NT2/D1 (cell line): ENCODE results near the gene NTM.

ENCODE experiments used
- DNase-seq: peaks from one replicate; pipeline ENCODE4 v3.0.0-alpha.2; 2011; ENCODE audit warnings: low read depth, low spot score
- H3K27me3 ChIP-seq: 2 replicates; pipeline ENCODE4 v1.6.0; 2011; ENCODE audit warnings: mild to moderate bottlenecking; ENCODE audit not compliant: insufficient read length, insufficient read depth
- H3K36me3 ChIP-seq: 2 replicates; pipeline ENCODE4 v1.6.1; 2011; ENCODE audit warnings: mild to moderate bottlenecking, low read length, mixed read lengths; ENCODE audit not compliant: insufficient read depth, insufficient read length
- H3K4me1 ChIP-seq: 2 replicates; pipeline ENCODE4 v1.5.1; 2011; ENCODE audit not compliant: insufficient read depth, insufficient read length
- H3K4me3 ChIP-seq: 2 replicates; pipeline ENCODE4 v1.5.1; 2011; ENCODE audit warnings: low read depth; ENCODE audit not compliant: insufficient read length
- H3K9ac ChIP-seq: 2 replicates; pipeline ENCODE4 v1.6.0; 2011; ENCODE audit warnings: low read depth; ENCODE audit not compliant: insufficient read length
- H3K9me3 ChIP-seq: 2 replicates; pipeline ENCODE4 v1.5.1; 2011; ENCODE audit warnings: mild to moderate bottlenecking, low read length; ENCODE audit not compliant: insufficient read depth
- SUZ12 ChIP-seq: IDR thresholded peaks from 2 replicates; pipeline ENCODE4 v1.6.1; 2011; ENCODE audit not compliant: insufficient read length, insufficient read depth; ENCODE audit errors: extremely low read depth
- YY1 ChIP-seq: IDR thresholded peaks from 2 replicates; pipeline ENCODE4 v1.6.1; 2011; ENCODE audit not compliant: insufficient read length, insufficient read depth
- ZNF274 ChIP-seq: IDR thresholded peaks from 2 replicates; pipeline ENCODE4 v1.6.1; 2011; ENCODE audit warnings: mild to moderate bottlenecking, low read depth, low read length

The NTM gene

DNA sequence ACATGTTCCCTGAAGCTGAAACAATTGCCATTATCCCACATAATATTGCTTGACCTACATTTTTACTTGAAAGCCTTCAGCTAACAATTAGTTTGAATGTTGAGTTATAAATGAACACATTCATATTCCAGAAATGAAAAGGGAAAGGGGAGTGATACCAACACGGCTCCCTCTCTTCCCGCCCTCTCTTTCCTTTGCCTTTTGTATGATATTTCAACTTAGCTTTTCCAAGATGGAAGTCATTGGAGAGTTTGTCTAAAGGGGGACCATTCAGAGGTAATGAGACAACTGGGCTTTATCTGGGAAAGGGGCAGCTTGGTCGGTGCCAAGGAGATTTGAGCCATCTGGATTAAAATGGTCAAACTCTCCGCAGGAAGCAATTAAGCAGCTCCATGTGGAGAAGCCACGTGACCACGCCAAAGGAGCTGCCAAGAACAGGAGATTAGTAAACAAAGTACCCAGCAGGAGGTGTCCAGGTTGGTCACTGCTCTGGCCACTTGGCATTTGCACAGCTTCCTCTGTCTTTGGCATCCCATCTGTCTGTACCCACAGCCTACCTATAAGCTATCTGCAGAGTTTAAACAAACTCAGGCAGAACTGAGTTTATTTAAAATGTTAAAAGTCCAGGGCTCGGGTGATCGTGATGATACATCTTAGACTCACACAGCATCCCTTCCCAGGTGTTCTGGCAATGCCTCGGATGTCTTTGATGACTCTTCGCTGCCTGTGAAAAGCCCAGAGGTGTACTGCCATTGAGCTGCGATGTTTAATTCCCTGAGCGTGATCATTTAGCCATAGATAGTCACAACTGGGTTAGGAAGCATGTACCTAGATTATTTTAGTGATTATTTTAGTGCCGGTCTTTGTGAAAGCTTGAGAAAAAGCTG, 735.9 kb downstream of the NTM start:
- DNase-seq: no peak
- no peaks in the 10 kb centered on the region for H3K4me1 ChIP-seq
- TF ChIP-seq YY1 (no peak), SUZ12 (no peak)

DNA sequence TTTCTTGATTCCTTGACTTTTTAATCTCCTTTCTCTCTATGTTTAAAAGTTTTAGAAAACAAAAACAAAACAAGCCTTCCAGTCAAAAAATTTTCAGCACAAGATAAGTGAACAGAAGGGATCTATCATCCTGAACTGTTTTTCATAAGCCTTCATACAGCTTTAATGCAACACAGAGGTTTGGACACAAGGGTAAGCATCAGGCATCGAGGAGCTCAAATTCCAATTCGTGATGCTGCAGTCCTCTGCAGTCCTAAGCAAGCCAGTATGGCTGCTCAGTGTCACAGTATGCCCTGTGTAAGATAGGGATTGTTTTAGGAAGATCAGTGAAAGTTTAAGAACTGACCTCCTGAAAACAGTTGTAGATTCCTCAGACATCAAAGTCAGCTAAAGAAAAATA, 740.9 kb downstream of the NTM start:
- Histone ChIP-seq H3K9ac (no peak overlapping the region), H3K36me3 (no peaks in the 10 kb centered on the region), H3K4me3 (no peak overlapping the region), H3K27me3 (no peaks in the 10 kb centered on the region), H3K9me3 (no peaks in the 10 kb centered on the region), H3K4me1 (no peaks in the 10 kb centered on the region)
- no peak for DNase-seq
- TF ChIP-seq SUZ12 (no peak), YY1 (no peak), ZNF274 (no peak)

More for the DNA sequence above, 735.9 kb downstream of the NTM start:
- Histone ChIP-seq H3K36me3 (no peaks in the 10 kb centered on the region), H3K27me3 (no peaks in the 10 kb centered on the region), H3K4me3 (no peak overlapping the region), H3K9me3 (no peaks in the 10 kb centered on the region), H3K9ac (no peak overlapping the region)

DNA sequence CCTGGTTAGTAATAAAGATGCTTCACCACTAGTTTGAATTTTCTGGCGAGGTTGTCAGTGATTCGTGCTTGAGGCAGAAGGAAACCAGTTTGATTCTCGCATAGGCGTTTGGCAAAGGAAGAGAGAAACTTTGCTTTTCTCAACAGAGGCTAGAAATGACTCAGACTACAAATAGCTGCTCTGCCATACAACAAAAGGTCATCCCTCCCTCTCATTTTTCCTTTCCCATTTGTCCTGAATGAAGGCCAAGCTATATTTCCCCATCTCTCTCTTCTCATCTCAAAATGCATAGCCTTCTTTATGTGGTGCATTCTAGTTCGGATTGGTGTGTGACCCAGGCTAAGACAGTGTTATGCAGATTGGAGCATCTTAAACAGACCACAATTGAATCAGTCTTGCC, 741.4 kb downstream of the NTM start:
- H3K36me3 ChIP-seq: no peaks in the 10 kb centered on the region
- no peak overlapping the region for H3K9ac ChIP-seq
- no peaks in the 10 kb centered on the region for H3K9me3 ChIP-seq
- H3K27me3 ChIP-seq: no peaks in the 10 kb centered on the region
- no peaks in the 10 kb centered on the region for H3K4me1 ChIP-seq
- H3K4me3 ChIP-seq: no peak overlapping the region
- TF ChIP-seq ZNF274 (no peak), SUZ12 (no peak), YY1 (no peak)
- no peak for DNase-seq

DNA sequence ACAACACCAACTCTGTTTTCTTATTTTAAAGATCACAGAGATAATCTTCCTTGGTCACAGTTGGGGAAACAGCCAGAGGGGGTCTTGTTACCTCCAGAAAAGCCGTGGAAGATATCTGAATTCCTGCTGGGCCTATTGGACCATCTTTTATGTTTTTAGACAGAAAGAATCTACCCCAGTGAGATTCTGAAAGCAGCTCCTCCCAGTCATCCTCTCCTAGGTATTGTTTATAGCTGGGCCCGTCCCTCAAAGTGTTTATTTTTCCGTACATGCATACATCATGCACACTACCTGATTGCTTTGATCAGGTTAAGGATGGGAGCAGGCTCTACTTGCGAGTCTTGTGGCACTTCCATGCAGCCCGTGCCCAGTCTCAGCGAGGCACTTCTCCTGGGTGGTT, 742.4 kb downstream of the NTM start:
- Histone ChIP-seq H3K27me3 (no peaks in the 10 kb centered on the region), H3K9ac (no peak overlapping the region)
- no peak for DNase-seq

DNA sequence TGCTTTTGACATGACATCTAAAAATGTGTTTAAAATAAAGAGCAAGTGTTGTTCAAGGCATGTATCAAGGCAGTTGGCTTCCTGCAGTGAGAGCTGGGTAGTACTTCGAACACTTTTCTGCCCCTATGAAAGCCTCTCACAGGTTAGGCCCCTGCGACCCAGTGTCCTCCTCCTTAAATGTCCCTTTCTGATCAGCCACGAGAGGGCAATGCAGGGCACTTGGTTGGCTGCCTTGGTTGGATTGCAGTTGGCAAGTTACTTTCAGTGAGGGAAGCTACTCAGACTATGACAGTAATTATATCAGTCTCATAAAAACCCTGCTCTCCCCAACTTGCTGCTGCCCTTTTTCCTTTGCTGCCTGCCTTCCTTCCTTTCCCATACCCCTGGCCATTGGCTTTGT, 743.8 kb downstream of the NTM start:
- H3K27me3 ChIP-seq: no peaks in the 10 kb centered on the region
- no peaks in the 10 kb centered on the region for H3K4me1 ChIP-seq
- TF ChIP-seq YY1 (no peak), SUZ12 (no peak), ZNF274 (no peak)
- no peaks in the 10 kb centered on the region for H3K9me3 ChIP-seq
- H3K36me3 ChIP-seq: no peaks in the 10 kb centered on the region
- no peak overlapping the region for H3K4me3 ChIP-seq
- no peak overlapping the region for H3K9ac ChIP-seq
- DNase-seq: no peak

More for the DNA sequence above, 742.4 kb downstream of the NTM start:
- no peak for TF ChIP-seq SUZ12
- TF ChIP-seq ZNF274: no peak
- Histone ChIP-seq H3K36me3 (no peaks in the 10 kb centered on the region), H3K9me3 (no peaks in the 10 kb centered on the region), H3K4me1 (no peaks in the 10 kb centered on the region), H3K4me3 (no peak overlapping the region)

- Histone ChIP-seq H3K36me3 (no peaks in the 10 kb centered on the region), H3K4me3 (no peak overlapping the region), H3K9me3 (no peaks in the 10 kb centered on the region), H3K27me3 (no peaks in the 10 kb centered on the region), H3K4me1 (no peaks in the 10 kb centered on the region), H3K9ac (no peak overlapping the region)
- no peak for TF ChIP-seq ZNF274
- no peak for TF ChIP-seq YY1
- no peak for TF ChIP-seq SUZ12
- DNase-seq: no peak
These were observed 744.3 kb downstream of the NTM start for GRCh38 chr11:132114743-132115142.

DNA sequence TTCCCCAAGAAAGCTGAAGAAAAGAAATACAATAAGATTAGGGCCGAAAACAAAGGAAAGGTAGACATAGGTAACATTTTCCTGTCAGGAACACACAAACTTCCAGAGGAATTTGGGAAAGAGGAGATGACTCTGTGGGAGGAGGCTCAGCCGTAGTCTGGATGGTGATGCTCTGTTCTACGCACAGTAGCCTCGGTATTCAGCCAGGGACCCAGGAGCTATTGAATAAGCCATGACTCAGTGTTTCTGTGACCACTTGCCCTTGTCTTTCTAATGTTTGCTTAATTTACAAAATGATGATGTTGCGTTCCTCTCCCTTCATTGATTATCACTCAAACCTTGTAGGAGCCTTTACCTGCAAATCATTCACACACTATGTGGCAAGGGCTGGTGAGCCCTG, 745.0 kb downstream of the NTM start:
- DNase-seq: peak; percentile 44
- no peak for TF ChIP-seq YY1
- no peak for TF ChIP-seq SUZ12
- TF ChIP-seq ZNF274: no peak

More for the DNA sequence above, 745.0 kb downstream of the NTM start:
- Histone ChIP-seq H3K9me3 (no peaks in the 10 kb centered on the region), H3K27me3 (no peaks in the 10 kb centered on the region), H3K9ac (no peak overlapping the region), H3K4me3 (no peak overlapping the region), H3K4me1 (no peaks in the 10 kb centered on the region), H3K36me3 (no peaks in the 10 kb centered on the region)
